ENCODE measurements around the gene MT1E. TPM values are rescaled to one million over a fixed set of nuclear protein-coding genes. Genes with fewer than 3 reads are reported as not detected.

Gene MT1E
- total and polyA plus RNA-seq, 2 of the 13 experiments (the other 11 are each of a cell fraction or from before 2014, with no cell fraction given), result 110 to 1,072 TPM

- TF ChIP-seq ZBTB40 (IDR thresholded peaks at IDR 0.05) (no peak), ZBTB40 (CRISPR knock-in tag; IDR thresholded peaks at IDR 0.05) (peak; percentile 78), STAT6 (CRISPR knock-in tag; IDR thresholded peaks at IDR 0.05; ENCODE audit: borderline replicate concordance) (peak; percentile 38; the same call in 1 of the 2 replicates), DBP (CRISPR knock-in tag; IDR thresholded peaks at IDR 0.05; ENCODE audit: not compliant biosample characterization) (peak; percentile 13), ZNF484 (CRISPR knock-in tag; IDR thresholded peaks at IDR 0.05; ENCODE audit: borderline replicate concordance, low read depth) (no peak), ZNF292 (CRISPR knock-in tag; IDR thresholded peaks at IDR 0.05; ENCODE audit: borderline replicate concordance, low read depth) (peak; percentile 74), ZNF44 (CRISPR knock-in tag; IDR thresholded peaks at IDR 0.05) (no peak), IRF2 (CRISPR knock-in tag; IDR thresholded peaks at IDR 0.05) (peak; percentile 64; the same call in 1 of the 2 replicates), YEATS4 (CRISPR knock-in tag; IDR thresholded peaks at IDR 0.05; ENCODE audit: borderline replicate concordance) (peak; percentile 58), HBP1 (CRISPR knock-in tag; IDR thresholded peaks at IDR 0.05; ENCODE audit: low read depth) (no peak)
These were observed 18.4 kb upstream of the MT1E start (continued) for GRCh38 chr16:56607109-56607618.

Measured in HepG2 (cell line).